Activated CD4-positive, alpha-beta memory T cell treated with anti-CD3 and anti-CD28 coated beads for 36 hours (primary cell): ENCODE data around the gene ACVR1B. TPM values are rescaled to one million over a fixed set of nuclear protein-coding genes. Genes with fewer than 3 reads are reported as not detected.
A peak's percentile ranks its signal among the peaks of the same experiment; 100 is the strongest.

Experiments used
- CTCF ChIA-PET: fragments of 350-600 bp; sonication (Branson Sonifier 250); formaldehyde crosslinking; loops from one replicate; lab custom pipeline; 2021; ENCODE audit warnings: antibody characterized with exemption, inconsistent platforms; lab: Charles Lee
- POLR2A ChIA-PET: fragments of 350-600 bp; sonication (Branson Sonifier 250); formaldehyde crosslinking; loops from one replicate; lab custom pipeline; 2021; ENCODE audit warnings: antibody characterized with exemption; lab: Charles Lee
- DNase-seq: peaks from one replicate; pipeline ENCODE4 v3.0.0-alpha.2; 2020
- H3K27ac Mint-ChIP-seq: one replicate; pipeline ENCODE4 v1.8.0; 2021; ENCODE audit warnings: mixed read lengths
- H3K27me3 Mint-ChIP-seq: one replicate; pipeline ENCODE4 v1.8.0; 2021; ENCODE audit warnings: mixed read lengths
- H3K36me3 Mint-ChIP-seq: one replicate; pipeline ENCODE4 v1.8.0; 2021; ENCODE audit warnings: mixed read lengths
- H3K4me1 Mint-ChIP-seq: one replicate; pipeline ENCODE4 v1.8.0; 2021; ENCODE audit warnings: low read depth, mixed read lengths
- H3K4me3 Mint-ChIP-seq: one replicate; pipeline ENCODE4 v1.8.0; 2021; ENCODE audit warnings: mild to moderate bottlenecking, mixed read lengths
- H3K9me3 Mint-ChIP-seq: one replicate; pipeline ENCODE4 v1.8.0; 2021; ENCODE audit warnings: mixed read lengths
- intact Hi-C: fragments of 100-400 bp; cut with micrococcal nuclease; formaldehyde crosslinking; loops from one replicate; pipeline ENCODE4 v1.15.1; 2023
- total RNA-seq, 2 experiments: library from RNA; stranded (reverse); gene quantifications; one replicate each; pipeline ENCODE4 v1.2.3, GENCODE V29; 2021

ACVR1B gene
- total RNA-seq, 2 experiments from 2014 or later, result 8.0 to 8.3 TPM

DNA sequence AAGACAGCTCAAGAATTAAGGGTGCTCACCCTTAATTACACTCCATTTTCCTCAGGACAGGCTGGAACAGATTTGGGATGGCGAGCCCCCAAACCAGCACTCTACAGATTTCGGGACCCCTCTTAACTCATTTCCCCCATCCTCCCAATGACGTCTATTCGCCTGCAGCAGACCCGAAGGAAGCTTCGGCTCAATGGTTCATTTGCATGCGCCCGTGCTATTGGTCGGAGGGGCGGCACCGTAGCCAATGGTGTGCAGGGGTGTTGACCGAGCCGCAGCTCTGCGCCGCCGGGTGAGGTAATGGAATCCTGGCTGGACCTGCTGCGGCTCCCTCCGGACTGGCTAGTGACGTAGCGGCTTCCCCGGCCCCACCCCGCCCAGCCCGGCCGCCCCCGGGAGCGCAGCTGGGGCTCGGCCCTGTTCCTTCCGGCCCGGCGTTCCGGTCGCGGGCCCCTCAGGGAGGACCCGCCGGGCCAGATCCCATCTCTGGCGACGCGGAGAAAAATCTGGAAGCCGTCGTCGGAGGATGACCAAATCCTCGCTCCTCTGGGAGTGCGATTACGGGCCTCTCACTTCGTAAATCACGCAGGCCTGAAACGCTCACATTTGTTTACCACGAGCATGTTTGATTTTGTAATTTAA lies 81.4 kb downstream of the ACVR1B start:
- Mint-ChIP-seq H3K4me3 (peak overlapping the region; percentile 71), H3K36me3 (no peaks in the 10 kb centered on the region), H3K4me1 (peaks cover 37% of the 10 kb centered on the region), H3K9me3 (no peaks in the 10 kb centered on the region), H3K27me3 (no peaks in the 10 kb centered on the region), H3K27ac (peak overlapping the region; percentile 70)
- ChIA-PET POLR2A (interaction anchor here (0.9 to 2.1 kb wide), 7 partner anchors 8 to 61 kb away, joined by 3 to 10 read pairs (median 4); partner anchors contain the start of genes ATG101 and NR4A1), CTCF (interaction anchor here (0.9 to 15.9 kb wide), 15 partner anchors 9 to 93 kb away, joined by 3 to 438 read pairs (median 6); partner anchors contain the start of genes ATG101, NR4A1 and SMIM41)
- intact Hi-C loops, result loop anchor here (1.0 kb wide), 3 partner anchors 8 to 36 kb away; partner anchors contain the start of genes ATG101 and NR4A1
- peak; percentile 96 for DNase-seq

DNA sequence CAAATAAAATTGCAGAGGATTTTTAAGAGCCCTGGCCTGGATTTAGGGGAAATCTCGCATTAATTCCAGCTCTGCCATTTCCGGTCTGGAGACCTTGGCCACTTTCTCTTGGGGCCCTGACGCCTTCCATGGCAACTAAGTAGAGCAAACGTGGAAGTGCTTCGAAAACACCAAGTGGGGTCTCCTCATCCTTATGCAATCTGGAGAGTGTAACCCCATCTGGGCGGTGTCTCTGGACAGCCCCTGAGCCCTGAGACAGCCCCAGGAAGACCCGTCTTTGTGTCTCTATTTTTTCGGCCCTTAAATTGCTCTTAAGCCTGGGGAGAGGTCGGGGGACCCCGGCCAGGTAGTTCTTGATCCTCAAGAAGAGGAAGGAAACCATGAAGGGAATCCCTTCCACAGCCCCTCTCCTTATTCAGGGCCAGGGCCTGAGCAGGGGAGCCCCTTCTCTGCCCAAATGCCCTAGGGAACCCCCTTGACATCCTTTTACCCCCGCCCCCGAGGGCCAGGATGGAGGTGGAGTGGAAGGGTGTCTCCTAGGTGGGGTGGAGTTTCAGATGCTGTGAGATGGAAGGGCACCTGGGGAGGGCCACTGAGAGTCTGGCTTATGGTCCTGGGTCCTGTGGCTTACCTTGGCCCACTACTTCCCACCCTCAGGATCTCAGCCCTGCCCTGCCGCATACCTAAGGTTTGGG lies 82.1 kb downstream of the ACVR1B start:
- ChIA-PET CTCF (interaction anchor here (0.9 to 15.9 kb wide), 13 partner anchors 7 to 86 kb away, joined by 4 to 438 read pairs (median 6); partner anchors contain the start of genes ATG101, NR4A1 and SMIM41), POLR2A (interaction anchor here (0.9 to 2.1 kb wide), 5 partner anchors 8 to 18 kb away, joined by 3 to 10 read pairs (median 6); partner anchors contain the start of gene NR4A1)
- Mint-ChIP-seq H3K27me3 (no peaks in the 10 kb centered on the region), H3K36me3 (no peaks in the 10 kb centered on the region), H3K4me3 (peak overlapping the region; percentile 70), H3K9me3 (no peaks in the 10 kb centered on the region), H3K4me1 (peaks cover 41% of the 10 kb centered on the region), H3K27ac (peak overlapping the region; percentile 70)
- intact Hi-C loops, result loop anchor here (1.0 kb wide), 3 partner anchors 8 to 36 kb away; partner anchors contain the start of genes ATG101 and NR4A1
- DNase-seq, result no peak

DNA sequence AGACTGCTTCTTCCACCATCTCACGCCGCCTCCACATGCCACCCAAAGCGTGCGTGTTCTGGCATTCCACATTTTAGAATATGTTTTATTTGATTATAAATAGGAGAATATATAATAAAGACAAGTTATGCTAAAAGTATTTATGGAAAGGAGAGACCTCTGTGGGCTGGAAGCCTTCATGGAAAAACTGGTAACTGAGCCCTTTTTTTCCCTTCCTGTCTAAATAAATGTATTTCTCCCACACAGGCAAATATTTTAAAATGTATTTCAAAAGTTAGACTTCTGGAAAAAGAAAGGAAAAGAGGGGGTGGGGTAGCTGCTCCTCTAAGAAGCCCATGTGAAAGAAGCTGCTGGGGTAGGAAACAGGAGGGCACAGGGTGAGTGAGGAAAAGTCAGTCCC lies 83.7 kb downstream of the ACVR1B start:
- Mint-ChIP-seq H3K27me3 (no peaks in the 10 kb centered on the region), H3K9me3 (no peaks in the 10 kb centered on the region), H3K27ac (no peak overlapping the region), H3K4me3 (no peak overlapping the region), H3K4me1 (peaks cover 53% of the 10 kb centered on the region), H3K36me3 (no peaks in the 10 kb centered on the region)
- intact Hi-C loops, result no loop called here
- DNase-seq, result no peak
- CTCF ChIA-PET, result interaction anchor here (1.3 to 15.9 kb wide), 4 partner anchors 9 to 127 kb away, joined by 3 to 407 read pairs (median 134); partner anchors contain the start of gene ATG101
- POLR2A ChIA-PET, result interaction anchor here (0.8 to 2.1 kb wide), 2 partner anchors 10 to 35 kb away, joined by 3 to 6 read pairs; partner anchors contain the start of gene ATG101

DNA sequence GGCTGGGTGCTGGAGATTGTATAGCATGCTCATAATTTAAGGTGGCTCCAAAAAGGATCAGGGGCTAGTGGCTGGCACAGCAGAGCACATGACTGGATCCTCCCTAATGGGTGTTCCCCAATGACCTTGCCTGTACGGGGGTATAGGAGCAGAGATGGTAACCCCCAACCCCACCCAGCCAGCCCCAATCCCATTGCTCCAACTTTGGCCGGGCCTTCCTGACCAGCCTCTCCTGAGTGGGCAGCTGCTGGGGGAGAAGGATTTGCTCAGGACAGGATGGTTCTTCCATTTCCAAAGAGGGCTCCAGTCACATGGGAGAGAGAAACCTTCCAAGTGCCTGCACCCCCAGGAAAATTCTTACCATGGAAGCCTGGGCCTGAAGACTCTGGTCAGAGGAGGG lies 84.4 kb downstream of the ACVR1B start:
- Mint-ChIP-seq H3K27me3 (no peaks in the 10 kb centered on the region), H3K36me3 (no peaks in the 10 kb centered on the region), H3K9me3 (no peaks in the 10 kb centered on the region), H3K4me1 (peaks cover 55% of the 10 kb centered on the region), H3K27ac (peak overlapping the region; percentile 43), H3K4me3 (peak overlapping the region; percentile 56)
- ChIA-PET CTCF (interaction anchor here (1.7 to 15.8 kb wide), 3 partner anchors 9 to 47 kb away, joined by 6 to 261 read pairs (median 9); partner anchors contain the start of gene NR4A1), POLR2A (interaction anchor here (0.8 to 3.9 kb wide), 3 partner anchors 15 to 34 kb away, joined by 3 to 26 read pairs (median 6); partner anchors contain the start of genes ATG101 and NR4A1)
- DNase-seq, result no peak
- intact Hi-C loops, result no loop called here

DNA sequence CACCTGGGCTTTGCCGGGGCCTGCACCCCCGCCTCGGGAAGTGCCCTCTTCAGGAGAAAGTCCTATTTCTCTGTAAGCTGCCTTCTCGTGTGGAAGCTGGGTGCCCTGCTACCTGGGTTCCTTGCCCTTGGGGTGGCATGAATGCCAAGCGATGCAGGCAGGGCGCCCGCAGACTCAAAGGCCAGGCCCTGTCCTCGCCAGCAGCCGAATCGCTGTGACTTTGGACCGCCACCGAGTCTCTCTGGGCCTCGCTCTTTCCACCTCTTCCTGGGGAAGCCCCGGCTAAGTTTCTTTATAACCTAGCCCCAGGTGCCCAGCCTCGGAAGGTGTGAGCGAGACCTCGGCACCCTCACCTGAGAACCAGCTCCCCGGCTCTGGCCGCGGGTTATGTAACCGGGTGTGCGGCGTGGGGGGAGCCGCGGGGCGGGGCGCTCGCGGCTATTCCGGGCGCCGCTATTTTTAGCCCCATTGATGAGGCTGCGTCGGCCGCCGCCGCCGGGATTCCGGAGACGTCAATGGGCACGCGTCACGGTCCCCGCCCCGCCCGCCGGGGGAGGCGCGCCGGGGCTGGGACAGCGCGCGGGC lies 85.2 kb downstream of the ACVR1B start:
- POLR2A ChIA-PET, result interaction anchor here (0.6 to 3.9 kb wide), 4 partner anchors 11 to 41 kb away, joined by 3 to 26 read pairs (median 4); partner anchors contain the start of genes ATG101 and NR4A1
- Mint-ChIP-seq H3K36me3 (no peaks in the 10 kb centered on the region), H3K27me3 (no peaks in the 10 kb centered on the region), H3K27ac (no peak overlapping the region), H3K9me3 (no peaks in the 10 kb centered on the region), H3K4me1 (peaks cover 57% of the 10 kb centered on the region), H3K4me3 (peak overlapping the region; percentile 56)
- DNase-seq, result peak; percentile 85
- CTCF ChIA-PET, result interaction anchor here (0.7 to 15.8 kb wide), 4 partner anchors 10 to 46 kb away, joined by 3 to 261 read pairs (median 8); partner anchors contain the start of genes ATG101 and NR4A1
- intact Hi-C loops, result loop anchor here (1.0 kb wide), 2 partner anchors 11 to 15 kb away; partner anchors contain the start of gene NR4A1

DNA sequence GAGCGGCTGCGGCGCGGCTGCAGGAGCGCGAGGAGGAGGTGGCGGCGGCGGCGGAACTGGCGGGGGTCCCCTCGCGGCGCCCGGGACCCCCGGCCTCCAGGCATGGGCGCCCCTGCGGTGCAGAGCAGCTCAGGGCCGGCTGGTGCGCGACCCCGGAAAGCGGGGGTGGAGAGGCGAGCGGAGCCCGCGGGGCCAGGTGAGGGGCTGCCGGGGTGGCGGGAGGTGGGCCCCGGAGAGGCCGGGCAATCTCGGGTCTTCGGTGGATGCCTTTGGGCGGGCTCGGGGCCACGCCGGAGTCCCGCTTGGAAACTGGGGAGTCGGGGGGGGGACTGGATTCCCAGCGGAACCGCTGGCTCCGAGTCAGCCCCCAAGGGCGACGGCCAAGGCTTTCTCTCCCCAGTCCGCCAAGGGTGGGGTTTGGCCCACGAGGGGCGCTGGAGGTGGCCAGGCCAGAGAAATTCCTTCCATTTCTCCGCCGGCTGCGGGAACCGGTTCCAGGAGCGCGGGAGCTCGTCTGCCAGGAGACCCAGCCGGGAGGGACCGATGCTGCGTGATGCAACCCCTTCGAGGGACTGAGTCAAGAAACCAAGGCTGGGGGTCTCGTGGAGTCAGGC lies 85.9 kb downstream of the ACVR1B start:
- ChIA-PET CTCF (interaction anchor here (1.0 to 15.8 kb wide), 4 partner anchors 11 to 45 kb away, joined by 3 to 261 read pairs (median 8); partner anchors contain the start of genes ATG101 and NR4A1), POLR2A (interaction anchor here (0.6 to 3.9 kb wide), 4 partner anchors 14 to 651 kb away, joined by 3 to 26 read pairs (median 6); partner anchors contain the start of genes ATG101 and NR4A1)

DNA sequence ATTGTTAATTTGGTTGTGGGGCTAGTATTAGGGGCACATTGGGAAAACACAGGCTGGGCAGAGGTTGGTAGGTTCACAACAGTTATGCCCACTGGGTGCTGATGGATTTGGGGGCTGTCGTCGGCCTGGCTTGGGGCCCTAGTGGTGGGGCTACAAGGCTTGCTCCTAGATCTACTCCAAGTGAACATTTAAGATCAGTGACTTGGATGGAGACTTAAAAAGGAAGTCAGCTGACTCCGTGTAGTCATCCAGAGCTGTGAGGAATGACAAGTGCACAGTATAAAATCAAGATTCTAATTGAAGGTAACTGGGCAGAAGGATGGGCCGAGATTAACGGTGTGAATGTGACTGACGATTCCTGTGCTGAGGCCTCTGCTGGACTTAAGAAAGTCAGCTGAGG lies 86.9 kb downstream of the ACVR1B start:
- peaks cover 1% of the 10 kb centered on the region for H3K36me3 Mint-ChIP-seq
- H3K4me1 Mint-ChIP-seq, result peaks cover 58% of the 10 kb centered on the region
- H3K27me3 Mint-ChIP-seq, result no peaks in the 10 kb centered on the region
- no peaks in the 10 kb centered on the region for H3K9me3 Mint-ChIP-seq
- intact Hi-C loops, result no loop called here
- H3K27ac Mint-ChIP-seq, result no peak overlapping the region
- DNase-seq, result no peak
- H3K4me3 Mint-ChIP-seq, result peak overlapping the region; percentile 70
- POLR2A ChIA-PET, result interaction anchor here (1.2 to 3.9 kb wide), 2 partner anchors 9 to 13 kb away, joined by 3 to 26 read pairs; partner anchors contain the start of gene NR4A1
- CTCF ChIA-PET, result interaction anchor here (0.8 to 15.8 kb wide), 5 partner anchors 12 to 58 kb away, joined by 3 to 261 read pairs (median 7); partner anchors contain the start of genes ATG101 and NR4A1

More for the DNA sequence above, 85.9 kb downstream of the ACVR1B start:
- Mint-ChIP-seq H3K4me3 (peak overlapping the region; percentile 70), H3K36me3 (peaks cover 1% of the 10 kb centered on the region), H3K27me3 (no peaks in the 10 kb centered on the region), H3K4me1 (peaks cover 62% of the 10 kb centered on the region), H3K9me3 (no peaks in the 10 kb centered on the region), H3K27ac (no peak overlapping the region)
- DNase-seq, result peak; percentile 24
- intact Hi-C loops, result loop anchor here (1.0 kb wide), 2 partner anchors 12 to 14 kb away; partner anchors contain the start of gene NR4A1

DNA sequence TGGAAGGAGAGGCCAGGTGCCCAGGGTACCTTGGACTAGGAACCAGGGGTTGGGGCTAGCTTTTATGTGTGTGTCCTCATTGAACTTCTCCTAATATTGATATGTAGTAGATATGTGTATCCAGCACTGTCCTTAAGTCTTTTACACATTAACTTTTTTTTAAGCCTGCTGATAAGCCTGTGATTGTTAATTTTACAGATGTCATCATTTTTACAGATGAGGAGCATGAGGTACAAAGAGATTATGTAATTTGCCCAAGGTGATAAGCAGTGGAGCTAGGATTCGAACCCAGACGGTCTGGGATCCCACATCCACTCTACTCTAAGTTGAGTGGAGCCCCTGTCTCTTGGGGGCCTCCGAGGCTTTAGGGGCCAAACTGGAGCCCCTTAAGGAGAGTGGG lies 89.5 kb downstream of the ACVR1B start:
- Mint-ChIP-seq H3K27ac (no peak overlapping the region), H3K27me3 (no peaks in the 10 kb centered on the region), H3K4me1 (peaks cover 40% of the 10 kb centered on the region), H3K4me3 (no peak overlapping the region), H3K9me3 (no peaks in the 10 kb centered on the region), H3K36me3 (peaks cover 1% of the 10 kb centered on the region)
- intact Hi-C loops, result no loop called here
- ChIA-PET CTCF (interaction anchor here (0.9 to 15.8 kb wide), 4 partner anchors 14 to 82 kb away, joined by 4 to 261 read pairs (median 5); partner anchors contain the start of gene ATG101), POLR2A (interaction anchor here (1.7 kb wide), 1 partner anchor 10 kb away, joined by 4 read pairs; the partner anchor contains the start of gene NR4A1)
- DNase-seq, result no peak

DNA sequence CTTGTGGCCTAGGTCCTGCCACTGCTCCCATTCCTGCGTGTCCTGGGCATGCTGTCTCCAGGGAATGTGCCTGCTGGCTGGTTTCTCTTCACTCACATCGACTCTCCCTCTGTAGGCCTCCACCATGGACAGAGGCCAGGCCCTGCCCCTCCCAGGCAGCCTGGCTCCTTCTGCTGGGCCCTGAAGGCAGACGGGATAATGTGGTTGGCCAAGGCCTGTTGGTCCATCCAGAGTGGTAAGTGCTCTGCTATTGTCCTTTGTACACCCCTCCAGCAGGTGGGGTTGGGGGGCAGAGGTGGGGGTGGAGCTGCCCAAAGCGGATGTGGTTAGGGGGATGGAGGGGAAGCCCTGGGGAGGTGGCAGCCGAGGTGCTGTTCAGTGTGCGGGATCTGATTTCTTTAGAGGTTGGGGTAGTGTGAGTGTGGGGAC lies 90.2 kb downstream of the ACVR1B start:
- Mint-ChIP-seq H3K4me1 (peaks cover 34% of the 10 kb centered on the region), H3K36me3 (peaks cover 1% of the 10 kb centered on the region), H3K4me3 (peak overlapping the region; percentile 25), H3K27ac (no peak overlapping the region), H3K27me3 (no peaks in the 10 kb centered on the region), H3K9me3 (no peaks in the 10 kb centered on the region)
- POLR2A ChIA-PET, result interaction anchor here (1.7 kb wide), 1 partner anchor 9 kb away, joined by 4 read pairs; the partner anchor contains the start of gene NR4A1
- intact Hi-C loops, result no loop called here
- peak; percentile 57 for DNase-seq
- CTCF ChIA-PET, result interaction anchor here (0.9 to 15.8 kb wide), 4 partner anchors 15 to 81 kb away, joined by 4 to 261 read pairs (median 5); partner anchors contain the start of gene ATG101

DNA sequence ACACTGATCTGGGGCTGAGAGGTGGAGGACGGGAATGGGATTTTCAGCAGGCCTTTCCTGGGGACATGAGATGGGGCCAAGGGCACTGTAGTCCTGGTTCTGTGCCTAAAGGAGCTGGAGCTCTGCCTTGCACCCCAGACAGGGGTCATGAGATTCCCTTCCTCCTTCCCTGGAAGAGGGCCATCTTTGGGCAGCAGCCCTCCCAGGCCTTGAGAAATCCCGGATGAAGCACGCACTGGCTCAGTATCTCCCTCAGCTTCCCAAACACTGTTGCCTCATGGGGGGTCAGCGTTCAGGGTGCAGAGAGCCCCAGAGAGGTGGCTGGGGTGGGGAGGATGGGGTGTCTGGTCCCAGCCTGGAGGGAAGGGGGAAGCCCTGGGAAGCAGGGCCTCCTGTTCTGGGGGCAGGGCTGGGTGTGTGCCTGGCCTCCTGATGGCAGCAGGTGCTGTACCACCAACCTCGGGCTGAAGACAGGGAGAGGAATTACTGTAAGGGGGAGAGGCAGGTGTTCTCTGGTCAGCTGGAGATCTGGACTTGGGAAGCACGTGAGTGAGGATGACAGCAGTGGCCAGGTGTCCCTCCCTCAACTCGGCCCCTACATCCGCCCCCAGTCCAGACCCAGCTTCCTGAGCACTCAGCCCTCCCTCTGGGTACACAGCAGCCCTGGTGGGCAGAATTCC lies 91.3 kb downstream of the ACVR1B start:
- POLR2A ChIA-PET, result no interaction called here
- intact Hi-C loops, result no loop called here

More for the DNA sequence above, 91.3 kb downstream of the ACVR1B start:
- no peaks in the 10 kb centered on the region for H3K9me3 Mint-ChIP-seq
- H3K27me3 Mint-ChIP-seq, result no peaks in the 10 kb centered on the region
- H3K4me1 Mint-ChIP-seq, result peaks cover 32% of the 10 kb centered on the region
- CTCF ChIA-PET, result interaction anchor here (15.8 kb wide), 1 partner anchor 16 kb away, joined by 261 read pairs; no protein-coding TSS in a partner anchor
- no peak overlapping the region for H3K4me3 Mint-ChIP-seq
- H3K27ac Mint-ChIP-seq, result no peak overlapping the region
- no peak for DNase-seq
- H3K36me3 Mint-ChIP-seq, result peaks cover 1% of the 10 kb centered on the region
